HG03097 (cell line): ENCODE data around the gene PCSK4.
"Not testable (repeated sequence)": the region's sequence is repeated elsewhere in the genome, so short reads cannot be mapped to it uniquely, and the experiment has no call there.

Source experiments
- ATAC-seq: cut with Tn5 transposase; IDR thresholded peaks from one replicate; pipeline ENCODE4 v1.9.1; 2021; ENCODE audit not compliant: unreplicated experiment, low FRiP score

PCSK4 gene

DNA sequence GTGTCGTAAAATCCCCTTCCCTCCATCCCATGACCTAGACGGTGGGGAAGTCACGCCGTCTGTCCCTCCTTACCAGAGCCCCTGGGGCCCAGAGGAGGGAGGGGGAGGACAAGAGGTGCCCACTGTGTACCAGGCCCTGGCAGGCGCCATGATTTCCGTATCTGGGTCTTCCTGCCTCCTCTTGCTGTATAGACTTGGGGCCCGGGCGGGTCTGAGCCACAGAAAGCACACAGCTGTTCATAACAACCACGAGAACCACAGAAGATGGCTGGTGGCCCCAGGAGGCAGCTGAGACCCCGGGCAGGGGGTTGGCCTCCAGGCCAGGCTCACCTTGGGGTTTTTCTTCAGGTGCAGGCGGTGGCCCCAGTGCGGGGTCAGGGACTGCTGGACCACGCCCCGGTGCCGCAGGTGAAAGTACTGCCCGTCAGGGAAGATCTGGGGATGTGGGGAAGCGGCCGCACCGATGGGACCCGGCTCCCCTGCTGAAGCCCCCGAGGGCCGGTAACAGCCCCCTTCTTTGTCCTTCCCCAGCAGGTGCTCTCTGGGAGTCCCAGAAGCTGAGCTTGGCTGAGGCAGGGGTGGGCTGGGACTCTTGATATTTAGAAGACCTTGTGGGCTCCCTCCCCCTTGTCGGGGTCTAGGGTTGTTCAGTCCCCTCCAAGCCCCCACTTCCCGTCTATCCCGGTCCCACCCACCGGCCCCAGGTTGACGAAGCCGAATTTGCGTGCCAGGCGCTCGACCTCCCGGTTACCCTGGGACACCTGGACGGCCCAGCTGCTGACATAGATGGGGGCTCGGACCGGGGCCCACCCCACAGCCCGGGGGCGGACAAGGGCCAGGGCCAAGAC lies 463 bp downstream of the PCSK4 start:
- peak; percentile 0 for ATAC-seq

DNA sequence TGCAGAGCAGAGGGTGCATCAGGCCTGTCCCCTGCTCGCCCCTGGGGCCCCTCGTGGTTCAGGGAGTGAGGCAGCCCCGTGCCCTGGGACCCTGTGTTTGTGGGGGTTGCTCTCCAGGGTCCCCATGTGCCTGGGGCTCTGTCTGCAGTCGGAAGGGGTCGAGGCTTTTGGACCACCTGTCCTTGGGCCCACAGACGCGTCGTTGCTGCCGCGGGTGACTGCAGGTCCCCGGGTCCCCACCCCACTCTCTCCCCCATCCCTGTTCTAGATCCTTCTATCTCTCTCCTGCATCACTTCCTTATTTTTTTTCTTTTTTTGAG lies 1.9 kb downstream of the PCSK4 start:
- no peak for ATAC-seq

DNA sequence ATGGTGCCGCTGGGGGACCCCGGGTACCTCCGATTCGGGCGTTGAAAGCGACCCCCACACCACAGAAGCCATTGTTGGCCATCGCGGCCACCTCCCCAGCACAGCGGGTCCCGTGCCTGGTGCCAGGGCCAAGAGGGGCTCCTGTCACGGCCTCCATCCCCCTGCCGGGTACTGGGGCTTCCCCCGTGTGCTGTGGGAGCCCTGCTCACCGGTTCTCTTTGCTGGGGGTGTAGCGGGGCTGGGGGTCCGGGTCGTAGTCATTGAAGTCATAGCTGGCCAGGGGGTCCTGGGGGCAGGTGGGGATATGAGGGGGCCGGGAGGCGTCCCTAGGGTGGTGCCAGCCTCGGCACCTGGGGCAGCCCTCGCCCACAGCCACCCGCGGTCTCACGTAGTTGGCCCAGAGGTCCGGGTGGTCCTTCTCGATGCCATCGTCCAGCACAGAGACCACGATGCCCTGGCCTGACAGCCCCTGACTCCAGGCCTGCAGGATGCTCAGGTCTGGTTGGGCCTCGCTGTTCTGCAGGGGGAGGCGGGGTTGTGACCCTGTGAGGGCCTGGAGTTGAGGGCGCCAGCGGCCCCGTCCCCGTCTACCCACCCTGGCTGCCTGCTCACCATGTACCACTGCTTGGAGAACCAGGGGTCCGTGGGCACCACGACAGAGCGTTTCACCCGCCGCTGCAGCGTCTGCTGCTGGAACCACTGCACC lies 2.4 kb downstream of the PCSK4 start:
- no peak for ATAC-seq

DNA sequence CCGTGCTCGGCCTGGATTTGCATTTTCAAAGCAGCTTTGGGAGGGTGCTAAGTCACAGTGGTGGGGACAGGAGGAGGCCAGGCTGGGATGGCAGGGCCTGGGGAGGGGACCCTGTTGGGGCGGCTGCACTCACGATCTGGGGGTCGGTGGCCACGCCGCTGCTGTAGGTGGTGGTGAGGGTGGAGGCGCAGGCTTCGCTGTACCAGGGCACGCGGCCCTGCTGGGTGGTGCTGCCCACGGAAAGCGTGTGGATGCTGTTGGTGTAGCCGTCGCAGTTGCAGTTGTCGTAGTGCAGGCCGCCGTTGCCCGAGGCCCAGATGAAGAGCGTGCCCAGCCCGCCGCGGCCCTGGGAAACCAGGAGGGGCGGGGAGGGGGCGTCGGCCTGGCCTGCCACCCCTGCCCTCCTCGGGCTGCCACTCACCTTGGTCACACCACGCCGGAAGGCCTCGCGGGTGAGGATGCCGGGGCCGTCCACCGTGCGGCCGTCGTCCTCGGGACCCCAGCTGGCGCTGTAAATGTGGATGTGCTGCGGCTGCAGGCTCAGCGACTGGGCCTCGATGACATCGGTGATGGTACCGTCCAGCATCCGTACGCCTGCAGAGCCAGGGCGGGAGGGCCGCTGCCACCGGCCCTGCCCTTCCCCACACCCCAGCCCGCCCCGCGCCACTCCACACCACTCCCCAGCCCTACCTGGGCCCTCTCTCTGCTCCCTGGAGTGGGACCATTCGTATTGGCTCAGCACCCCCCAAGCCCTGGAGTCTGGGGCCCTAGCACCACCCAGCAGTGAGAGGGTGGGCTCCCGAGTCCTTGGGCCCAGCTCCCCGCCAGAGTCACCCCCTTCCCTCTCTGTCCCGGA lies 3.2 kb downstream of the PCSK4 start:
- no peak for ATAC-seq

DNA sequence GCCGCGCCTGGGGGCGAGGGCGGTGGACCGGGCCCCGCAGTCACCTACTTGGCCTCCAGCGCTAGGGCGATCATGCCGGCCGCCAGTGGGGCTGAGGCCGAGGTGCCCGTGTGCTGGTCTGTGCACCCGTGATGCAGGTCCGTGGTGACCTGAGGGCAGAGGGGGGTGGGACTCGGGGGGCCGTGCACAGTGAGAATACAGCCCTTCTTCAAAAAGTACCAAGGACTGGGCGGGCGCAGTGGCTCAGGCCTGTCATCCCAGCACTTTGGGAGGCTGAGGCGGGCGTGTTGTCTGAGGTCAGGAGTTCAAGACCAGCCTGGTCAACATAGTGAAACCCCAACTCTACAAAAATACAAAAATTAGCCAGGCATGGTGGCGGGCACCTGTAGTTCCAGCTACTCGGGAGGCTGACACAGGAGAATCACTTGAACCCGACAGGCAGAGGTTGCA lies 6.1 kb downstream of the PCSK4 start:
- no peak for ATAC-seq

DNA sequence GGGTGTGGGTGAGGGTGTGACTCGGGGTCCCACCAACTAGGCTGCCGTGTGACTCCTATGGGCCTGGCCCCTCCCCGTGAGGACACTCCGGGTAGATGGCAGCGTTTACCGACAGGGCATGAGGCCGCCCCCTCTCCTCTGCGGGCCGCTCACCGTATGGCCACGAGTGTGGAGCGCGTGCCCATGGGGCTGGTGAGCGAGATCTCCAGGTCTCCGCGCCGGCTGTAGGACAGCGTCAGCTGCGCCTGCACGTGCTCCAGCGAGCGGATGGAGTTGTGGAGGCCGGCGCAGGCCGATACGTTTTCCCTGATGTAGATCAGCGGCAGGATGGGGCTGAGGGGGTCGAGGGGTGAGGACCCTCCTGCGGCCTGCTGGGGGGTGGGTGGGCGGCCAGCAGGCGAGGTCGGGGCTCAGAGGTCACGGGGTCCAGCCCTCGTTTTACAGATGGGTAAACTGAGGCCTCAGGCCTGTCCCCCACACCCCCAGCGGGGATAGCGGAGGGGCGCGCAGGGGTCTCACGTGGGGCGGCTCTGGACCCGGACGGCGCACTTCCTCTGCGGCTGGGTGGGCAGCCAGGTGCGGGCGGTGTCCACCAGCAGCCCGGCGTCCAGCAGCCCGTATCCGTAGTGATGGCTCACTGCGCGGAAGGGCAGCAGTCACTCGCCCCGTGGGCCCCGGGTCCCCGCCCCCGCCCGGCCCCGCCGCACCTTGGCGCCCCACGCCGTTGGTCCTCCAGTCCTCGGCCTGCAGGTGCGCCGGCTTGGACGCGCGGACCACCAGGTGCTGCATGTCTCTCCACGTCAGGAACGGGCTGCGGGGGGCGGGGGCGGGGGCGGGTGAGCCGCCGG lies 6.8 kb downstream of the PCSK4 start:
- ATAC-seq: no peak

DNA sequence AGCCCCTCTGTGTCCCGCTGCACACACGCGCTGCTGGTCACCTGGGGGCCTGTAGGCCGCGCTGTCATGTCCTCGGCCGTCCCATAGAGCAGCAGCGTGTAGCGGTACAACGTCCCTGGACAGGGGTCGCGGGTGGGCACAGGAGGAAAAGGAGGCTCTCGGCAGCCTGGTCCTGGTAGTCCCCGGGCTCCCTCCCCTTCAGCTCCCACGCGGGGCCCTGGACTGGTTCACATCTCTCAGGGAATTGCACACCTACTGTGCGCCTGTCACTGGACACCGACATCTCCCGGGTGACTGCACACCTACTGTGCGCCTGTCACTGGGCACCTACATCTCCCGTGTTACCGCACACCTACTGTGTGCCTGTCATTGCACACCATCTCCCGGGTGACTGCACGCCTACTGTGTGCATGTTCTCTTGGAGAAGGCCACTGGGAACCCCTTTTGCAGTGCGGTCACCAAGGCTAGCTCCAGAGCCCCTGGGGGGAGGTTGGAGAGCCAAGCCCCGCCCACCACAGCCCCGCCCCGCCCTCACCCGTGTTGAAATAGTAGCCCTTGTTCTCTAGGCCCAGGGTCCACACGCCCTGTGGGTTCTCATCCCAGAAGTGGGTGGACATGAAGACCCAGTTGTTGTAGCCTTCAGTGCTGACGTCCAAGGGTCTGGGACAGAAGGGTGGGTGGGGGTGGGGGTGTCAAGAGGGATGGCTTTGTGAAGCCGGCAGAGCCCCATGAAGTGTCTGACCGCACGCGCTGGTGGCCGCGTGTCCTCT lies 7.6 kb downstream of the PCSK4 start:
- ATAC-seq: no peak

DNA sequence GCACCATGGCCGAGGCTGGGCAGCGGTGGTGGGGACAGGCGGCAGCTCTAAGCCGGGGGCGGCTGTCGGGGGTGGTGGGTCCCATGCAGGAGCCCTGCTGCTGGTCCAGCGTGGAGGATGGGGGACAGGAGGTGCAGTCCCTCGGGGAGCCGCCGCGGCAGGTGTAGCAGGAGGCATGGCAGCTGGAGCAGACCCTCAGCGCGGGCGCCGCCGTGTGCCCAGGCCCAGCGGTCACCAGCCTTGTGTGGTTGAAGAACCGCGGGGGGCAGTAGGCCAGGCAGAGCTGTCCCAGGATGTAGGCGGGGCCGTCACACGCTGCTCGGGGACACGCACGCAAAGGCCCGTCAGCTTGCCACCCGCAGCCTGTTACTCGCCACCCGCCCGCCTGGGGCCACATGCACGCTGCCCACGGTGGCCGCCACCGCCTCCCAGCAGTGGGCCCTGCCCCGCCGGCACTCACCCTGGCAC lies 8.2 kb downstream of the PCSK4 start:
- ATAC-seq: no peak

DNA sequence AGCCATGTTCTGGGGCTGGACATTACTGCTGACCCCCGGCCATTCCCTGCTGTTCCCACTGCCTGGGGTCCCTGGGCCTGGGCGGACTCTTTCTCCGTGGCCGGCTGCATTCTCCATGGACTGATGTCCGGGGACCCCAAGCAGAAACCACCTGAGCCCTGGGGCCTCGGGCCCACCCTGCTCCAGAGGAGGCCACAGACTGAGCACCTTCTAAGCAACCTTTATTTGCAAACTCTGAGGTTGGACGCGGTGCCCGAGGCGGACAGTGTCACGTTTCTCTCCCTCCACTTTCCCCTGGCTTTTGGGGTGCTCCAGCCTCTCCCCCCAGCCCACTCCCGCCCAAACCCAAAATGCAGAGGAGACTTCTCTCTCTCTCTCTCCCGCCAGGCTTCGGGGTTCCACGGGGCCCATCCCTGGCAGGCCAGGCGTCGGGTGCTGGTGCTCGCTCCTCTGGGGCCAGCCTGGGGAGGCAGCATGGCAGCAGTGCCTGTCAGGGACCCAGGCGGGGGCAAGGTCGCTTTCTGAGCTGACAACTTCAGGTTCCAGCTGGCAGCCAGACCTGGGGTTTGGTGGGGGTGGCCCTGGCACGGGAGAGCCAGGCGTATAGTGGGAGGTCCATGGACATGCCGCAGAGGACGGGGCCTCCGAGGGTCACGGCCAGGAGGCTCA lies 8.8 kb downstream of the PCSK4 start:
- no peak for ATAC-seq

DNA sequence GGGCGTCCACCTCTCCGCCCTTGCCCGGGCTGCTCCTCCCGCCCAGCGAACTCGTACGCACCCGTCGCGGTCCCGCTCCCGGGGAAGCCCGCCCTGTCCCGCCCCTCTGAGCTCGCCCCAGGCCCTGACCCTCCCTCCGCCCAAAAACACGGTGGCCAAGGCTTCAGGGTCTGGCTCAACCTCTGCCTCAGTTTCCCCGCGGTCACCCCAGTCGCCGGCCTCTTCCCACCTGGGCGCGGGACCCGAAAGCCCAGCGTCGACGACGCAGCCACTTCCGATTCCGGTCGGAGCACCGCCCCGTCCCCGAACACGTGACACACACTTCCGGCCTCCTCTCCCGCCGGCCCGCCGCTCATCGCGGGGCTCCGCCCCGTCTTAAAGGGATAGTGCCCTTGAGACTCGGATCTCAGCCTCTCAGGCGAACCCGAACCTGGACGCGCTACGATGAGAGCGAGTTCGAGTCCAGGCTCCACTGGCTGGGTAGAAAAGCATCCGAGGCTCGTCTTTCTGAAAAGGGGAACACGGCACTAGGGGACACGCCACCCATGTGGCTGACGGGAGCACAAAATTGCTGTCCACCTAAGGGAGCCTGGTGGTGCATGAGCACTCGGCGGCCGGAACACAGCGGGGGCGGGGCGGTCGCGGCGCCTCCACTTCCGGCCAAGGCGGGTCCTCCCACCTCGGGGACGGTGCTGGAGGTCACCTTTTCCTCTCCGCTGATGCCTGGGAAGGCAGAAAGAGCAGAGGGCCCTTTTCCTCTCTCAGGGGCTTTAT lies 11.0 kb downstream of the PCSK4 start, which contains the start of gene C19orf25:
TSS of gene C19orf25 (minus strand) at position 282 of the 774 bp plus-strand sequence. CDS start 312 bp downstream, outside the sequence.
- ATAC-seq: peak; percentile 78

DNA sequence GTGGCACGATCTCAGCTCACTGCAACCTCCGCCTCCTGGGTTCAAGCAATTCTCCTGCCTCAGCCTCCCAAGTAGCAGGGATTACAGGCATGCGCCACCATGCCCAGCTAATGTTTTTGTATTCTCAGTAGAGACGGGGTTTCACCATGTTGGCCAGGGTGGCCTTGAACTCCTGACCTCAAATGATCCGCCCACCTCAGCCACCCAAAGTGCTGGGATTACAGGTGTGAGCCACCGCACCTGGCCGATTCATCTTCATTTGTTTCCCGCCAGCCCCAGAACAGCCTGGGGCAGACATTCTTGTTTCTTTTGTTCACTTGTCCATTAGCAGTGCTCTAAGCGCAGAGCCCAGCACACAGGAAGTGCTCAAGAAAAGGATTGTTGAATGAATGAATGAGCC lies 13.1 kb downstream of the PCSK4 start:
- ATAC-seq: not testable (repeated sequence)

DNA sequence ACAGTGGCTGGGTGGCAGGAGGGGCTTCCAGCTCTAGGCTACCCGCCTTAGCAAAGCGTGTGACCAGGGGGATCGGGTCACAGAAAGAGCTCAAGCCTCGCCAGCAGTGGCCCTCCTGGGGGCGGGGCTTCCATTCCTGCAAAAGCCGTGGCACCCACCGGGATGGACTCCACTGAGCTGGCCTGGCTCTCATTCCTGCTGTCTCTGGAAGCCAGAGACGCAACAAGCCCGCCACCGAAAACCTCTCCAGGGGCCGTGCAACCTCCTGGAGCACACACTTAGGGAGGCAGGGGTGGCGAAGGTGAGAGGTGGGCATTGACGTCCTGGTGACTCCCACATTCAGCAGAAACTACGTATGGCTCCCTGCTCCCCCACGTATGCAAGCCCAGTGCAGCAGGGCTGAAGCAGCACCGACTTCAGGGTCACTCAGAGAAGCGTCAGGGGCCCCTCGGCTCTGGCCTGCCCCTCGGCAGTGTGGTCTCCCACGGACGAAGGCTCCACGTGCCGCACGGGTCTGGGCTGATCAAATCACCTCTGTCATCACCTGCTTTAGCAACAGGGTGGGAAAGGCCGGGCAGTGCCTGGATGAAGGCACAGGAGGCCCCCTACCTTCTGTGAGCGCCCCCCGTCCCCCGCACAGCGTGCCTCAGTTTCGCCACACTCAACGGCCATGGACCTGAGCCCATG lies 14.3 kb downstream of the PCSK4 start:
- no peak for ATAC-seq

DNA sequence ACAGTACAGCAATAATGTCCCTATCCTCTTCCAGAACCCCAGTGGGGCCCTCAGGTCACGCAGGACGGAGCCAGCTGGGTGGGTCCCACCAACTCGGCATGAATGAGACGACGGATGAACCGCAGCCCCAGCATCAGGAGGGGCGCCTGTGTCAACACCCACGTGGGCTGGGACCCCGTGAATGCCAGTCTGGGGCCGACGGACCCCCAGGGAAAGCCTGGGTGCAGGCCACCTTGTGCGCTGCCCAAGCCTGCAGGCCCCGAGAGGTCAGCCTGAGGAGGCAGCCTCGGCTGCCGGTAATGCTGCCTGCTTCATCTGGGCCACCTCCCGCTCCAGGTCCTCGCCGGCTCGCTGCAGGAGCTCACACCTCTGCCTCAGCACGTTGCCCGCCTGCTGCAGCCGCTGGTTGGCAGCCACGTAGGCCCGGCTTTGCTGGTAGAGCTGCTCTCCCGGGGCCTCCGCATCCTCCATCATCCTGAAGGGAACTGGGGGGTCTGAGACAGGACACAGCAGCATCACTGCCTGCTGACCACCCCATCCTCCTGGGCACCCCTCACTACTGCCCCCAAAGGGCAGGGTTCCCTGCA lies 15.3 kb downstream of the PCSK4 start:
- ATAC-seq: no peak

DNA sequence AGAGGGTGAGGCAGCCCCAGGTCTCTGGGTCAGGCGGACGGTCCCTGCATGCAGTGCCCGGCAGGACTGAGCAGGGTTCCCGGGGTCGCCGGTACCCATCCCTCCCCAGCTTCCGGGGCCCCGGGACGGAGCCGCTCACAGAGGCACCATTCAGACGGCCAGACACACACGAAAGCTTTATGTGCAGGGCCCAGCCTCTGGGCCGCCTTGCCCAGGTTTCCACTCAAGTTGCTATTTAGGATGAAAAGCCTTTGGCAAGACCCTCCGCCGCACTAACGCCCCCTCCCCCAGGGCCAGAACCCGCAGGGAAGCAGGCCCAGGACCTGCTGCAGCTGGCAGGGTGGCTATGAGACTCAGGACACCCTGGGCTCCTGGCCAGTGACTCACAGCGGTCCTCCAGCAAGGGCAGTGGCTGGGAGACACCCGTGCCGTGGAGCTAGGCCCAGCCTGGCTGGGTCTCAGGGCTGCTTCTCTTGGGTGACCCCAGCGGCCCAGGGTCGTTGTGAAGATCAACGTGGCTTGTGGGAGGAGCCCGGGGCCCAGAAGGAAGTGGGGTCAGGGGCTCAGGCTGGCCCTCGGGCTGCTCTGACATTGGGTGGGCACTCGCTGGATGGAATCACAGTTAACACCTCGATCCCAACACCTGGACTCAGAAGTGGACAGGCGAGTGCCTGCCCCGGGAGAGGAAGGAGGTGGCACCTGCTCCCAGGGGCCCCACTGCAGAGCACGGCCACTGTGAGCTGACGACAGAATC lies 16.0 kb downstream of the PCSK4 start:
- ATAC-seq: no peak

DNA sequence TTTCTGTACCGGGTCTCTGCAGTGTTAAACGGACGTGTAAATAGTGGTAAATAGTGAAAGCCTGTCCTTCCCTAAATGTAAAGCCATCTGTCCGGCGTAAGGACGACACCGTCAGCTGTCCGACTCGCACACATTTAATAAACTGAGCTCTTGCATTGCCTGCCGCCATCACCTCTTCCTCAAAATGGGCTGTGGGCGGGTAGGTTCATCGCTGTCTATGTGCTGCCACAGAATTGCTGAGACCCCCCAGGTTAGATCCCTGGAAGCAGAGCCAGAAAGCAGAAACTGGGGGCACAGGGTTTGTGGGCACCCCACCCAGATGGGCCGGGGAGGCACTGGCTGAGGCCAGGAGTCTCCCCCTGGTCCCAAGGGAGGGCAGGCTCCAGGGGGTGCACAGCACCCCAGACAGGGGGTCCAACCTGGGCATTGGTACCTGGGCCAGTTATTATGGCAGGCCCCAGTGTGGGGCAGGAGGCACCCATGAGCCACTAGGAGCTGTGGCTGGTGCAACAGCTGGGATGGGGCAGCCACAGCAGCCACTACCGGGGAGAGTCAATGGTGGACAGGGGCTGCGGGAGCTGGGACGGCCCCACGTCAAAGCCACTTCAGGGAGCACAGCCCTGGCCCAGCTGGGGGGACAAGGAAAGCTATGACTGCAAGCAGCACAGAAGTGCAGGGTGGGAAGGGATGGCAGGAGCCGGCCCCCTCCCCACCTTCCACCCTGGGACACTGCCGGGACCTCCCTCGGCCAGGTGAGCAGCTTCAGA lies 16.9 kb downstream of the PCSK4 start:
- no peak for ATAC-seq
